MCF 10A (cell line): ENCODE measurements around the gene WLS. TPM values are rescaled to one million over a fixed set of nuclear protein-coding genes. Genes with fewer than 3 reads are reported as not detected.
A peak's percentile ranks its signal among the peaks of the same experiment; 100 is the strongest.

Experiments
- BruUV-seq: library from RNA; stranded (reverse); fragments of 400-500 nt; replicated peaks from 2 replicates; lab custom pipeline; 2021; lab: Mats Ljungman, UMichigan
- CTCF ChIA-PET: fragments of 300-600 bp; sonication (Branson Sonifier 250); formaldehyde crosslinking; extraction: SDS; loops from one replicate; lab custom pipeline; 2021; ENCODE audit warnings: antibody characterized with exemption, inconsistent platforms; lab: Yijun Ruan, JAX
- POLR2A ChIA-PET: fragments of 300-600, 350-650 bp; sonication (Branson Sonifier 250); formaldehyde crosslinking; extraction: SDS; loops from one replicate; lab custom pipeline; 2020; ENCODE audit warnings: antibody characterized with exemption, inconsistent platforms; lab: Yijun Ruan, JAX
- DNase-seq: peaks from one replicate; pipeline ENCODE4 v3.0.0-alpha.2; 2018; ENCODE audit not compliant: unreplicated experiment
- H3K27ac Mint-ChIP-seq: one replicate; pipeline ENCODE4 v1.8.0; 2022; ENCODE audit warnings: mild to moderate bottlenecking, low read depth, mixed read lengths; ENCODE audit not compliant: unreplicated experiment
- H3K27me3 Mint-ChIP-seq: one replicate; pipeline ENCODE4 v1.8.0; 2022; ENCODE audit warnings: mixed read lengths; ENCODE audit not compliant: insufficient read depth, unreplicated experiment
- H3K36me3 Mint-ChIP-seq: one replicate; pipeline ENCODE4 v1.8.0; 2022; ENCODE audit warnings: mild to moderate bottlenecking, moderate library complexity, mixed read lengths; ENCODE audit not compliant: insufficient read depth, unreplicated experiment
- H3K4me1 Mint-ChIP-seq: one replicate; pipeline ENCODE4 v1.8.0; 2022; ENCODE audit warnings: mixed read lengths; ENCODE audit not compliant: insufficient read depth, unreplicated experiment
- H3K4me3 Mint-ChIP-seq: one replicate; pipeline ENCODE4 v1.8.0; 2022; ENCODE audit warnings: mild to moderate bottlenecking, moderate library complexity, mixed read lengths; ENCODE audit not compliant: unreplicated experiment
- H3K9me3 Mint-ChIP-seq: one replicate; pipeline ENCODE4 v1.8.0; 2022; ENCODE audit warnings: mixed read lengths; ENCODE audit not compliant: unreplicated experiment
- intact Hi-C: fragments of 100-400 bp; cut with micrococcal nuclease; formaldehyde crosslinking; loops from 2 replicates; pipeline ENCODE4 v1.14.1; 2022
- microRNA-seq: library from miRNA; unstranded; fragments of <30 nt; microRNA quantifications from one replicate; pipeline ENCODE4 v1.2.0, GENCODE V29; 2022
- total RNA-seq: library from RNA; stranded (reverse); gene quantifications from 2 replicates; pipeline ENCODE4 v1.2.3, GENCODE V29; 2022
- TF ChIP-seq, protein P1 (sequence below): fragments of 200-600 bp; IDR thresholded peaks from one replicate; pipeline ENCODE4 v1.8.0; 2022; ENCODE audit warnings: antibody characterized with exemption, mild to moderate bottlenecking; ENCODE audit not compliant: unreplicated experiment

Gene WLS
- total RNA-seq, 1 experiment from 2014 or later, result 37.8 TPM

DNA sequence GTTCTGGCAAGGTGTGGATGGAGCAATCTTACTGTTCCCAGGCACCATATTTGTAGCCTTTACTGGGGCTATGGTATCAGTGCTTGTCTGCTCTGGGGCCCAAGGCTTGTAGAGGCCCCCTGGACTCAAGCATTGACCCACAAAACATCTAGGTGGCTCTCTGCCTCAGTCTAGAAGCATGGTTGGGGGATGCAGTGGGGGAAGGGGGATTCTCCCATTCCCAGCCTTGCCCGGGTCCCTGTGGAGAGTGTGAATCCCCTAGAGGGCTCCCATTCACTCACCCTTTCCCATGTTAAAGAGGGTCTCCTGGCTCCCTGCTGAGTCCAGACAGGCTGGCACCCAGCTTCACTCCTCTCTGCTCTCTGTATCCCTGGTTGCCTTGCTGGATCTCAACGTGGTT lies 153.7 kb downstream of the WLS start:
- ChIA-PET POLR2A (no interaction called here), CTCF (interaction anchor here (1.1 kb wide), 1 partner anchor 39 kb away, joined by 3 read pairs; no protein-coding TSS in a partner anchor)
- Mint-ChIP-seq H3K27ac (no peak overlapping the region), H3K4me1 (no peaks in the 10 kb centered on the region), H3K9me3 (peaks cover 7% of the 10 kb centered on the region), H3K36me3 (peaks cover 5% of the 10 kb centered on the region), H3K27me3 (no peaks in the 10 kb centered on the region), H3K4me3 (no peak overlapping the region)
- TF ChIP-seq, protein P1, sequence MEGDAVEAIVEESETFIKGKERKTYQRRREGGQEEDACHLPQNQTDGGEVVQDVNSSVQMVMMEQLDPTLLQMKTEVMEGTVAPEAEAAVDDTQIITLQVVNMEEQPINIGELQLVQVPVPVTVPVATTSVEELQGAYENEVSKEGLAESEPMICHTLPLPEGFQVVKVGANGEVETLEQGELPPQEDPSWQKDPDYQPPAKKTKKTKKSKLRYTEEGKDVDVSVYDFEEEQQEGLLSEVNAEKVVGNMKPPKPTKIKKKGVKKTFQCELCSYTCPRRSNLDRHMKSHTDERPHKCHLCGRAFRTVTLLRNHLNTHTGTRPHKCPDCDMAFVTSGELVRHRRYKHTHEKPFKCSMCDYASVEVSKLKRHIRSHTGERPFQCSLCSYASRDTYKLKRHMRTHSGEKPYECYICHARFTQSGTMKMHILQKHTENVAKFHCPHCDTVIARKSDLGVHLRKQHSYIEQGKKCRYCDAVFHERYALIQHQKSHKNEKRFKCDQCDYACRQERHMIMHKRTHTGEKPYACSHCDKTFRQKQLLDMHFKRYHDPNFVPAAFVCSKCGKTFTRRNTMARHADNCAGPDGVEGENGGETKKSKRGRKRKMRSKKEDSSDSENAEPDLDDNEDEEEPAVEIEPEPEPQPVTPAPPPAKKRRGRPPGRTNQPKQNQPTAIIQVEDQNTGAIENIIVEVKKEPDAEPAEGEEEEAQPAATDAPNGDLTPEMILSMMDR, result no peak
- DNase-seq, result no peak
- intact Hi-C loops, result no loop called here
- BruUV-seq, result no TSS peak

Small RNA genes lying within 50 kb of the gene (microRNA-seq; reads per million reads assigned to microRNA genes)
- 1.9 reads per million, percentile 13 among the genes with 10 or more reads in this experiment for gene MIR1262

Other genes starting within 250 kb of the WLS start
- gene DIRAS3, start 181.9 kb downstream of the WLS start, total RNA-seq, result not detected in 2 replicates
- gene RPE65, start 217.4 kb upstream of the WLS start, total RNA-seq, result not detected in 2 replicates